Trophoblast cell (in vitro differentiated cells and primary cell): ENCODE data around the gene MR1.

Experiments
- DNase-seq, 2 donors: peaks; one replicate each; pipeline ENCODE4 v3.0.0-alpha.2; 2016
- H2AFZ ChIP-seq: 2 replicates; pipeline ENCODE4 v1.6.1; 2013; ENCODE audit warnings: low read length, moderate library complexity, mild to moderate bottlenecking; ENCODE audit not compliant: insufficient read depth, poor library complexity
- H2AK5ac ChIP-seq: 2 replicates; pipeline ENCODE4 v1.6.1; 2013; ENCODE audit warnings: mild to moderate bottlenecking, low read length
- H2BK120ac ChIP-seq: 2 replicates; pipeline ENCODE4 v1.6.1; 2013; ENCODE audit warnings: low read length, mild to moderate bottlenecking, moderate library complexity; ENCODE audit not compliant: insufficient read depth, poor library complexity
- H2BK12ac ChIP-seq: 2 replicates; pipeline ENCODE4 v1.6.1; 2013; ENCODE audit warnings: mild to moderate bottlenecking, low read length, moderate library complexity
- H2BK5ac ChIP-seq: 2 replicates; pipeline ENCODE4 v1.6.1; 2013; ENCODE audit warnings: low read length, low read depth, moderate library complexity, mild to moderate bottlenecking; ENCODE audit not compliant: poor library complexity
- H3K14ac ChIP-seq: 2 replicates; pipeline ENCODE4 v1.6.1; 2013; ENCODE audit warnings: mild to moderate bottlenecking, low read length
- H3K18ac ChIP-seq: 2 replicates; pipeline ENCODE4 v1.6.1; 2013; ENCODE audit warnings: mild to moderate bottlenecking, low read length
- H3K23ac ChIP-seq: 2 replicates; pipeline ENCODE4 v1.6.1; 2013; ENCODE audit warnings: low read length
- H3K27ac ChIP-seq: 2 replicates; pipeline ENCODE4 v1.5.1; 2013; ENCODE audit warnings: low read depth, mild to moderate bottlenecking, inconsistent platforms, low read length, moderate library complexity
- H3K27me3 ChIP-seq: 2 replicates; pipeline ENCODE4 v1.6.1; 2013; ENCODE audit warnings: inconsistent platforms, mild to moderate bottlenecking, low read length, moderate library complexity; ENCODE audit not compliant: insufficient read depth
- H3K36me3 ChIP-seq, 2 experiments: 1 replicate in 1 of 2; 2 replicates in 1 of 2; pipeline ENCODE4 v1.6.1; 2013; ENCODE audit warnings: low read length in 2 of 2, mild to moderate bottlenecking in 2 of 2, moderate library complexity in 1 of 2; ENCODE audit not compliant: insufficient read depth in 2 of 2, control insufficient read depth in 1 of 2
- H3K4ac ChIP-seq: 2 replicates; pipeline ENCODE4 v1.6.1; 2013; ENCODE audit warnings: low read depth, mild to moderate bottlenecking, low read length, moderate library complexity
- H3K4me1 ChIP-seq, 2 experiments: 1 replicate in 1 of 2; 2 replicates in 1 of 2; pipeline ENCODE4 v1.6.1; 2013; ENCODE audit warnings: low read length in 2 of 2, mild to moderate bottlenecking in 2 of 2, moderate library complexity in 1 of 2; ENCODE audit not compliant: insufficient read depth in 2 of 2, control insufficient read depth in 1 of 2
- H3K4me2 ChIP-seq: 2 replicates; pipeline ENCODE4 v1.6.1; 2013; ENCODE audit warnings: inconsistent platforms, mild to moderate bottlenecking, low read length, moderate library complexity
- H3K4me3 ChIP-seq: 2 replicates; pipeline ENCODE4 v1.5.1; 2013; ENCODE audit warnings: mild to moderate bottlenecking, low read depth, low read length, inconsistent platforms
- H3K79me1 ChIP-seq: one replicate; pipeline ENCODE4 v1.6.1; 2013; ENCODE audit warnings: low read length
- H3K79me2 ChIP-seq: 2 replicates; pipeline ENCODE4 v1.6.1; 2013; ENCODE audit warnings: low read length, mild to moderate bottlenecking; ENCODE audit not compliant: control insufficient read depth, insufficient read depth, poor library complexity
- H3K9ac ChIP-seq: 2 replicates; pipeline ENCODE4 v1.6.1; 2013; ENCODE audit warnings: mild to moderate bottlenecking, low read length
- H3K9me3 ChIP-seq: 2 replicates; pipeline ENCODE4 v1.6.1; 2013; ENCODE audit warnings: low read depth, mild to moderate bottlenecking, control low read depth, inconsistent platforms, low read length; ENCODE audit not compliant: insufficient read depth
- H4K12ac ChIP-seq: 2 replicates; pipeline ENCODE4 v1.6.1; 2013; ENCODE audit warnings: low read depth, mild to moderate bottlenecking, low read length, moderate library complexity
- H4K8ac ChIP-seq: 2 replicates; pipeline ENCODE4 v1.6.1; 2013; ENCODE audit warnings: low read depth, mild to moderate bottlenecking, low read length, moderate library complexity
- H4K91ac ChIP-seq: one replicate; pipeline ENCODE4 v1.6.1; 2013; ENCODE audit warnings: low read depth, mild to moderate bottlenecking, low read length, moderate library complexity
- WGBS: extraction: QIAGEN DNeasy Blood & Tissue Kit; methylation state at CpG from one replicate; pipeline ENCODE4 v1.1.7; 2013; ENCODE audit warnings: missing lambda C conversion rate; ENCODE audit not compliant: insufficient read length, insufficient coverage; ENCODE audit errors: extremely low coverage; 5-methylcytosine and 5-hydroxymethylcytosine counted together

The MR1 gene

GRCh38 chr1:181101581-181102226, 67.9 kb downstream of the MR1 start:
- Histone ChIP-seq H3K9ac (no peak overlapping the region), H3K23ac (no peak overlapping the region), H3K4me2 (peak overlapping the region; percentile 51), H3K36me3 (no peaks in the 10 kb centered on the region), H3K27me3 (no peaks in the 10 kb centered on the region), H2BK5ac (peak overlapping the region; percentile 23), H3K9me3 (no peaks in the 10 kb centered on the region), H3K4me3 (no peak overlapping the region), H3K4ac (no peak overlapping the region), H4K8ac (peak overlapping the region; percentile 1), H4K12ac (no peak overlapping the region), H2AFZ (no peak overlapping the region), H2BK120ac (peak overlapping the region; percentile 50), H3K4me1 (peaks cover 32 to 36% of the 10 kb centered on the region in 2 experiments), H2BK12ac (peak overlapping the region; percentile 7), H3K79me1 (peaks cover 36% of the 10 kb centered on the region), H4K91ac (peak overlapping the region; percentile 68), H2AK5ac (peak overlapping the region; percentile 33), H3K79me2 (peaks cover 8% of the 10 kb centered on the region), H3K27ac (peak overlapping the region; percentile 3), H3K14ac (peak overlapping the region; percentile 2), H3K18ac (peak overlapping the region; percentile 0)
- no CpG with 5 or more reads among the region's 9 CpGs for WGBS
- DNase-seq = no peak

GRCh38 chr1:181102841-181103240, 69.1 kb downstream of the MR1 start:
- no peak overlapping the region for H3K4ac ChIP-seq
- H3K27me3 ChIP-seq = no peaks in the 10 kb centered on the region
- peak overlapping the region; percentile 61 for H4K91ac ChIP-seq
- peak overlapping the region; percentile 26 for H2BK5ac ChIP-seq
- H3K27ac ChIP-seq = no peak overlapping the region
- no peak overlapping the region for H3K23ac ChIP-seq
- peak overlapping the region; percentile 41 for H2AK5ac ChIP-seq
- no peak overlapping the region for H3K4me2 ChIP-seq
- no peak overlapping the region for H3K4me3 ChIP-seq
- H3K79me2 ChIP-seq = peaks cover 8% of the 10 kb centered on the region
- no peaks in the 10 kb centered on the region for H3K9me3 ChIP-seq
- H3K9ac ChIP-seq = no peak overlapping the region
- DNase-seq = no peak
- peaks cover 30 to 33% of the 10 kb centered on the region in 2 experiments for H3K4me1 ChIP-seq
- H2BK12ac ChIP-seq = peak overlapping the region; percentile 88
- H4K12ac ChIP-seq = no peak overlapping the region
- peaks cover 34% of the 10 kb centered on the region for H3K79me1 ChIP-seq
- no peak overlapping the region for H3K18ac ChIP-seq
- no peak overlapping the region for H2AFZ ChIP-seq
- H3K36me3 ChIP-seq = no peaks in the 10 kb centered on the region
- no peak overlapping the region for H2BK120ac ChIP-seq
- peak overlapping the region; percentile 43 for H3K14ac ChIP-seq
- H4K8ac ChIP-seq = no peak overlapping the region

DNA sequence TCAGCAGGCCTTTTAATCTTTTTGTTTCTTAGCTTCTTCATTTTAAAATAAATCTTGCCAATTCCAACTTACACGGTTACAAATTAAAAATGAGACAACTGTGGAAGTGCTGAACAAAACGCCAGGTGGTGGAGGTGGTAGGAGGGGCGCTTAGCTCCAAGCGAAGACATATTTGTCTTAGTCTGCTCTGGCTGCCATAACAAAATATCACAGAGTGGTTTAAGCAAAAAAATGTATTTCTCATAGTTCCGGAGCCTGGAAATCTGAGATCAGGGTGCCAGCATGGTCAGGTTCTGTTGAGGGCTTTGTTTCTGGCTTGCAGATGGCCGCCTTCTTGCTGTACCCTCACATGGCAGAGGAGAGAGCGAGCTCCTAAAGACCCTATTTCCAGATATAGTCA, 69.6 kb downstream of the MR1 start:
- no peak overlapping the region for H3K4me3 ChIP-seq
- peaks cover 30 to 33% of the 10 kb centered on the region in 2 experiments for H3K4me1 ChIP-seq
- no peak overlapping the region for H2AK5ac ChIP-seq
- H3K79me1 ChIP-seq = peaks cover 34% of the 10 kb centered on the region
- H2BK120ac ChIP-seq = no peak overlapping the region
- H2BK12ac ChIP-seq = no peak overlapping the region
- H3K27me3 ChIP-seq = no peaks in the 10 kb centered on the region
- no peaks in the 10 kb centered on the region for H3K9me3 ChIP-seq
- no peak overlapping the region for H3K4ac ChIP-seq
- H4K91ac ChIP-seq = no peak overlapping the region
- peaks cover 8% of the 10 kb centered on the region for H3K79me2 ChIP-seq
- peak overlapping the region; percentile 14 for H3K14ac ChIP-seq
- no peak overlapping the region for H3K9ac ChIP-seq
- no peak overlapping the region for H4K8ac ChIP-seq
- WGBS = no CpG with 5 or more reads among the region's 7 CpGs
- H3K23ac ChIP-seq = no peak overlapping the region
- no peak overlapping the region for H4K12ac ChIP-seq
- no peak overlapping the region for H3K18ac ChIP-seq
- H3K27ac ChIP-seq = no peak overlapping the region
- DNase-seq = peak; percentile 85 to 93
- no peak overlapping the region for H3K4me2 ChIP-seq
- no peaks in the 10 kb centered on the region for H3K36me3 ChIP-seq
- H2AFZ ChIP-seq = no peak overlapping the region
- no peak overlapping the region for H2BK5ac ChIP-seq

GRCh38 chr1:181104042-181104789, 70.4 kb downstream of the MR1 start:
- Histone ChIP-seq H3K14ac (peak overlapping the region; percentile 98), H4K8ac (peak overlapping the region; percentile 73), H3K79me1 (peaks cover 34% of the 10 kb centered on the region), H4K91ac (peak overlapping the region; percentile 99), H3K4ac (peak overlapping the region; percentile 88), H3K27me3 (no peaks in the 10 kb centered on the region), H3K36me3 (no peaks in the 10 kb centered on the region), H3K18ac (peak overlapping the region; percentile 99), H2BK5ac (peak overlapping the region; percentile 82), H3K9ac (peak overlapping the region; percentile 34), H3K4me1 (peaks cover 26 to 33% of the 10 kb centered on the region in 2 experiments), H2BK120ac (peak overlapping the region; percentile 96), H3K79me2 (peaks cover 8% of the 10 kb centered on the region), H3K23ac (no peak overlapping the region), H3K4me3 (peak overlapping the region; percentile 74), H3K4me2 (peak overlapping the region; percentile 91), H2BK12ac (peak overlapping the region; percentile 94), H3K9me3 (no peaks in the 10 kb centered on the region), H3K27ac (peak overlapping the region; percentile 68), H2AFZ (peak overlapping the region; percentile 85), H2AK5ac (peak overlapping the region; percentile 98), H4K12ac (peak overlapping the region; percentile 95)
- WGBS = no CpG with 5 or more reads among the region's 17 CpGs
- peak in 1 of 2 donors; percentile 60 for DNase-seq
